Activated CD8-positive, alpha-beta memory T cell treated with anti-CD3 and anti-CD28 coated beads, Interleukin-2, amount 10 ng/mL, durations not matched to agents 7 days and 5 days (primary cell): Measurements from ENCODE around the gene FUT6. TPM values are rescaled to one million over a fixed set of nuclear protein-coding genes. Genes with fewer than 3 reads are reported as not detected.

ENCODE experiments used
- ATAC-seq: fragments of 150-1000 bp; cut with Tn5 transposase; one replicate; pipeline ENCODE4 v1.10.0; 2021; ENCODE audit warnings: moderate library complexity
- CTCF ChIA-PET: fragments of 350-600 bp; sonication (Branson Sonifier 250); formaldehyde crosslinking; loops from one replicate; lab custom pipeline; 2021; ENCODE audit warnings: antibody characterized with exemption; lab: Charles Lee
- DNase-seq: peaks from one replicate; pipeline ENCODE4 v3.0.0-alpha.2; 2020
- H3K27ac Mint-ChIP-seq: one replicate; pipeline ENCODE4 v1.8.0; 2021; ENCODE audit warnings: mild to moderate bottlenecking, mixed read lengths
- H3K27me3 Mint-ChIP-seq: one replicate; pipeline ENCODE4 v1.8.0; 2021; ENCODE audit warnings: mixed read lengths
- H3K36me3 Mint-ChIP-seq: one replicate; pipeline ENCODE4 v1.8.0; 2021; ENCODE audit warnings: mild to moderate bottlenecking, mixed read lengths
- H3K4me1 Mint-ChIP-seq: one replicate; pipeline ENCODE4 v1.8.0; 2021; ENCODE audit warnings: mixed read lengths
- H3K4me3 Mint-ChIP-seq: one replicate; pipeline ENCODE4 v1.8.0; 2021; ENCODE audit warnings: mild to moderate bottlenecking, moderate library complexity, mixed read lengths
- H3K9me3 Mint-ChIP-seq: one replicate; pipeline ENCODE4 v1.8.0; 2022; ENCODE audit warnings: low read depth, mixed read lengths
- total RNA-seq, 2 experiments: library from RNA; stranded (reverse); gene quantifications; one replicate each; pipeline ENCODE4 v1.2.3, GENCODE V29; 2021

The FUT6 gene
- total RNA-seq, 2 experiments from 2014 or later, result not detected

DNA sequence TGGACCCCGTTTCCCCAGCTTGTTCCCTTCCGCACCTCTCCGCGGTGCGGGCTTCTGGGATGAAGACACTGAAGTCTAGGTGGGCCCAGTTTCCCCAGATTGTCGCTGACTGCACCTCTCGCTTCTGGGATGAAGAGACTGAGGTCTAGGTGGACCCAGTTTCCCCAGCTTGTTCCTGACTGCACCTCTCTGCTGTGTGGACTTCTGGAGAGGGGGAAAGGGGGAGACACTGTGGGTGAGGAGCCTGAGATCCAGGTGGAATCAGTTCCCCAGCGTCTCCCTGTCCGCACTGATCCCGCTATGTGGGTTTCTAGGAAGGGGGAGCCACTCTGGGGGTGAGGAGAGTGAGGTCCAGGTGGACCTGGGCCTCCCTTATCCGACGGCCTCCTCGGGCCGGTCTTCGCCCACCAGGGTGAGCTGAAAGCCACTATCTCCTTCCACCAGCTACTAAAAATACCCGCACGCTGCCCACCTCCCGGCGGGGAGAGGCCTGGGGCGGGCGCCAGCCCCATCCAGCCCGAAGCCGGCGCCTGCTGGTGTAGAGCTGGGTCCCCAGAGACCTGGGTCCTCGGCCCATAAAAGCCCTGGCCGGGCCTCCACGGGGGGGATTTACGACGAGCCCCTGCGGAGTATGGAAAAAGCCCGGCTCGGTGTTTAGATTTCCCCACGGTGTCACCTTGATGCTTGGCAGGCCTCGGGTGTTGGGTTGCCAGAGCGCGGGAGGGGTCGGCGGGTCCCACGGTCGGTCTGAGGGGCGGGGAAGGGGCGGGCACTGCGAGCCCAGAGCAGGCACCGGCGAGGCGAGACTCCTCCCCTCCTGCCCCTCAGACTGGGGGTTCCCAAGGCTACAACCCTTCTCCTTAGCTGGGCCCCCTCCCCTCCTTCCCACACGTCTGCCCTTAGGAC, 10.6 kb downstream of the FUT6 start:
- CTCF ChIA-PET, result interaction anchor here (0.5 to 3.8 kb wide), 11 partner anchors 11 to 159 kb away, joined by 3 to 49 read pairs (median 4); partner anchors contain the start of genes CATSPERD, FUT6, LONP1 and NDUFA11
- DNase-seq (peak; percentile 53), ATAC-seq (no peak)
- H3K4me3 Mint-ChIP-seq, result peak overlapping the region; percentile 94
- H3K36me3 Mint-ChIP-seq, result peaks cover 3% of the 10 kb centered on the region
- H3K9me3 Mint-ChIP-seq, result no peaks in the 10 kb centered on the region
- no peaks in the 10 kb centered on the region for H3K27me3 Mint-ChIP-seq
- peak overlapping the region; percentile 97 for H3K27ac Mint-ChIP-seq
- H3K4me1 Mint-ChIP-seq, result peaks cover 11% of the 10 kb centered on the region

DNA sequence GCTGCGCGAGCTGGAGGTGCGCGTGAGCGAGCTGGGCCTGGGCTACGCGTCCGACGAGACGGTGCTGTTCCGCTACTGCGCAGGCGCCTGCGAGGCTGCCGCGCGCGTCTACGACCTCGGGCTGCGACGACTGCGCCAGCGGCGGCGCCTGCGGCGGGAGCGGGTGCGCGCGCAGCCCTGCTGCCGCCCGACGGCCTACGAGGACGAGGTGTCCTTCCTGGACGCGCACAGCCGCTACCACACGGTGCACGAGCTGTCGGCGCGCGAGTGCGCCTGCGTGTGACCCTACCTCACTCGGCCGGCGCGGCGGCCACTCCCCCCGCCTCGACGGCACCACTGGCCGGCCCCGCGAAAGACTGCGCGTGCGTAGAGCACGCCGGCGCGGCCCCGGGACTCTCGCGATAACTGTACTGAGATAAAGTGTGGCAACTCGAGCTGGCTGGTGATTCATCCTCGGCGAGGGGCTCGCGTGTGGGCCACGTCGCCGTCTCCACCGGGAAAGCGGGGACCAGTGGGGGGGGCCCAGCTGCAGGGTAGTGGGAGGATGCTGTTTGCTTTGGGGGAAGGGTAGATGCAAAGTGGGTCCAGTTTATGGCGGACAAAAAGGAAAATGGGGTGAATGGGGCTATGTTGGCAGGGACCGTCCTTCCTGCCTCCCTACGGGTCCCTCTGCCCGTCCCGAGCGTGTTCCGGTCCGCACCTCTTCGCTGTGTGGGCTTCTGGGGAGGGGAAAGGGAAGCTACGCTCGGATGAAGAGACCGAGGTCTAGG, 11.4 kb downstream of the FUT6 start:
- Mint-ChIP-seq H3K27me3 (no peaks in the 10 kb centered on the region), H3K27ac (peak overlapping the region; percentile 97), H3K4me1 (peaks cover 11% of the 10 kb centered on the region), H3K9me3 (no peaks in the 10 kb centered on the region), H3K36me3 (peaks cover 3% of the 10 kb centered on the region), H3K4me3 (peak overlapping the region; percentile 94)
- CTCF ChIA-PET, result interaction anchor here (0.5 to 3.8 kb wide), 12 partner anchors 11 to 159 kb away, joined by 3 to 49 read pairs (median 4); partner anchors contain the start of genes CATSPERD, FUT6, LONP1 and NDUFA11
- ATAC-seq (peak; percentile 83), DNase-seq (peak; percentile 97)

DNA sequence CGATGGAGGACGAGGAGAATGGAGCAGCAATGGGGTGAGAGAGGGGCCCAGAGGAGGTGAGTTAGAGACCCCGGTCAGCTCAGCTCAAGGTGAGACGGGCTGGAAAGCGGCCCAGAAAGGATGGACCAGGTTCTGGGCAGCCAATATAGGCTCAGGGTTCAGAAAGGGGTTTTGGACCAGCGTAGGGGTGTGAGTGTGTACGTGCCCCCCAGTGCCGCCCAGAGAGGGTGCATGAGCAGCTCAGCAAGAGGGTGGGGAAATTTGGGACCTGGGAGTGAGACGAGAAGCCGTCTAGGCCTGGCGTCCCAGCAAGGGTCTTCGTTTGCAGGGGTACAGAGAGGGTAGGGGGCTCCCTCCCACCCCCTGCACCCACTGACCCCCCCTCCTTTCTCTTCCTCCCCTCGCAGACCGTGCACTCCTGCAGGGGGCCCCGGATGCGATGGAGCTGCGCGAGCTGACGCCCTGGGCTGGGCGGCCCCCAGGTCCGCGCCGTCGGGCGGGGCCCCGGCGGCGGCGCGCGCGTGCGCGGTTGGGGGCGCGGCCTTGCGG, 12.1 kb downstream of the FUT6 start:
- CTCF ChIA-PET, result interaction anchor here (0.9 to 3.8 kb wide), 8 partner anchors 12 to 155 kb away, joined by 3 to 49 read pairs (median 6); partner anchors contain the start of genes FUT6, NDUFA11, NRTN and VMAC
- ATAC-seq (no peak), DNase-seq (no peak)
- Mint-ChIP-seq H3K4me3 (peak overlapping the region; percentile 94), H3K36me3 (peaks cover 3% of the 10 kb centered on the region), H3K27ac (peak overlapping the region; percentile 89), H3K9me3 (no peaks in the 10 kb centered on the region), H3K4me1 (peaks cover 11% of the 10 kb centered on the region), H3K27me3 (no peaks in the 10 kb centered on the region)

DNA sequence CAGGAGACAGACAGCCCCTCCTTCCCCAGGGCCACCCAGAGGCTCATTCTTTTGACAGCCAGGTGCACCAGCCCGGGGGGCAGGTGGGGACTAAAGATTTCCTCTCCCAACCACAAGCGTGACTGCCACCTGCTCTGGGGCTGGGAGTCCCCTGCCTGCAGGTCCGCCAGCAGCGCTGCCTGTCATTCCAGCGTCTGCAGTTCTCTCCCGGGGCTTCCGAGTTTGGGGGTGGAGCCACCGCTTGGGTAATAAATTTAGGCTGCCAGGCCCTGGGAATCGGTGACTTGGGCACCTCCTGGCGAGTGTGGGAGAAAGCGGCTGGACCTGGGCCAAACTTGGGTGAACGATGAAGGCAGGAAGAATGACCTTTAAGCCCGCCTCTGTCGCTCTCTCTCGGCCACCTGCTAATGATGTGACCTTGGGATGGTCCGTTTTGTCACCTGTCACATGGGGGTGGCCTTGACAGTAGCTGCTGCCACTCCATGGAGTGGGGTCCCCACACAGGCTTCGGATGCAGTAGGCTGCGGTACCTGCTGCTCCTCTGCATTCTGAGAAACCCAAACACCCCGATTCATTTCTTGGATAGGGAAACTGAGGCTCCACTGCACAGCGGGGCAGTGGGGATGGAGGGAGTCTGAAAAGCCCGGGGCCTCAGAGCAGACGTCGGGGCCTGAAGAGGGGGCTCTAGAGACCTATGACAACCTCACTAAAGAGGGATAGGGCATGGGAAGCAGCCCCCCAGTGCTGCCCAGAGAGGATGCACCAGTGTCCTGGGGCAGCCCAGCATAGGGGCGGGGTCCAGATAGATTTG, 12.8 kb downstream of the FUT6 start:
- CTCF ChIA-PET, result interaction anchor here (2.7 to 3.8 kb wide), 3 partner anchors 23 to 141 kb away, joined by 11 to 49 read pairs (median 12); partner anchors contain the start of genes NDUFA11, NRTN and VMAC
- peaks cover 11% of the 10 kb centered on the region for H3K4me1 Mint-ChIP-seq
- H3K27ac Mint-ChIP-seq, result peak overlapping the region; percentile 89
- H3K9me3 Mint-ChIP-seq, result no peaks in the 10 kb centered on the region
- DNase-seq (no peak), ATAC-seq (no peak)
- H3K36me3 Mint-ChIP-seq, result peaks cover 3% of the 10 kb centered on the region
- no peaks in the 10 kb centered on the region for H3K27me3 Mint-ChIP-seq
- H3K4me3 Mint-ChIP-seq, result peak overlapping the region; percentile 94

DNA sequence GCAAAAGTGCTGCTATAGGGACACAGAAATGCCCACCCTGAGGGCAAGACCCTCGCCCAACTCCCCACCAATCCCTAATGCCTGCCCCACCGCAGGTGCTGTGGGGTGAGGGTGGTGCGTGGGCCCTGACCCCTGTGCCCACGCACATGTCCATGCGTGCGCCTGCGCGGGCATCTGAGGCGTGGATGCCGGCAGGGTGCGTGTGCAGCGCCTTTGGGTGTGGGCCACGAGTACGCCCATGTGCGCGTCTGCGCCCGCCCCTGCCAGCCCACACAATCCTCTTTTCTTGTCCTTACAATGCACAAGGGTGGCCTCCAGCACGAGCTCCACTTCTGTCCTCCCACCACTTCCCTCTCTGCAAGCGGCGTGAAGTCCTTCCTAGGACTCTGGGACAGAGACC, 14.3 kb downstream of the FUT6 start:
- CTCF ChIA-PET, result interaction anchor here (3.3 kb wide), 1 partner anchor 21 kb away, joined by 10 read pairs; no protein-coding TSS in a partner anchor
- DNase-seq (no peak), ATAC-seq (no peak)
- H3K36me3 Mint-ChIP-seq, result peaks cover 3% of the 10 kb centered on the region
- H3K4me1 Mint-ChIP-seq, result peaks cover 11% of the 10 kb centered on the region
- no peak overlapping the region for H3K4me3 Mint-ChIP-seq
- no peaks in the 10 kb centered on the region for H3K27me3 Mint-ChIP-seq
- H3K27ac Mint-ChIP-seq, result no peak overlapping the region
- H3K9me3 Mint-ChIP-seq, result no peaks in the 10 kb centered on the region

DNA sequence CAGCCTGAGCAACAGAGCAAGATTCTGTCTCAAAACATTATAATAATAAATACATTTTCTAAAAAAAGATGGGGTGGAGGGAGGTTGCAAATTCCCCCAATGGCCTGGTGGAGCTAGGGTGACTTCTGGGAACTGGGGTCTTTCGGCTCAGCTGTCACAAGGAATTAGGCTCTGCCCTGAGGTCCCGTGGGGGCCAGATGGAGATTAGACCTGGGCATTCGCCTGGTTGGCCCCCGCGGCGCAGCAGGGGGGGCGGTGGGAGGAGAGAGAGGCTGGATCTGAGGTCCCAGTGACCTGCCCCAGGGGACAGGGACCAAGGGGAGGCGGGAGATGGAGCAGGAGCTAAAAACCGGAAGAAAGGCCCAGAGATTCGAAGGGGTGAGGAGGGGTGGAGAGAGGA, 14.8 kb downstream of the FUT6 start:
- CTCF ChIA-PET, result interaction anchor here (3.3 kb wide), 1 partner anchor 21 kb away, joined by 10 read pairs; no protein-coding TSS in a partner anchor
- H3K9me3 Mint-ChIP-seq, result no peaks in the 10 kb centered on the region
- peaks cover 3% of the 10 kb centered on the region for H3K36me3 Mint-ChIP-seq

DNA sequence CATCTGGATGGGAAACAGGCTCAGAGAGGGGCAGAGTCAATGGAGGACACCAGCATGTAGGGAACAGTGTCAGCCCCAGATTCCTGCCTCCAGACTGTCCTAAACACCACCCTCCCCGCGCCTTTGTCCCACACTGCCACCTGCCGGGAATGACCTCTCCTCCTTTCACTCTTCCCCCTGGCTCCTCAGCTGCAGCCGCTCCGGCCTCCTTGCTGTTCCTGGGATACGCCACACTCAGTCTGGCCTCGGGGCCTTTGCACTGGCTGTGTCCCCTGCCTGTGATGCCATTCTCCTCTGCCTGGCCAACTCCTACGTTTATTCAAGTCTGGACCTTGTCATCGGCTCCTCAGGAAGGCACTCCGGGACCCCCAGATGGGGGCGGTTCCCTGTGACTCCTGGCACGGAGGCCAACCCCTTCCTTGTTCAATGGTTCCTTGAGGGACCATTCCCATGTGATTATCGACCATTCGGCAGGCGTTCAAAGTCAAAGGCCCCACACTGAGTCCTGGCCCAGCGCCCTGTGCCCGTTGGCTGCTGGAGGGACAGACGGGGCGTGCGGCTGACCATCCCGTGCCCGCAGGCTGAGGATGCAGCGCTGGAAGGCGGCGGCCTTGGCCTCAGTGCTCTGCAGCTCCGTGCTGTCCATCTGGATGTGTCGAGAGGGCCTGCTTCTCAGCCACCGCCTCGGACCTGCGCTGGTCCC, 15.8 kb downstream of the FUT6 start:
- H3K4me1 Mint-ChIP-seq, result peaks cover 11% of the 10 kb centered on the region
- peaks cover 3% of the 10 kb centered on the region for H3K36me3 Mint-ChIP-seq
- no peaks in the 10 kb centered on the region for H3K9me3 Mint-ChIP-seq
- CTCF ChIA-PET, result interaction anchor here (3.3 kb wide), 1 partner anchor 20 kb away, joined by 10 read pairs; no protein-coding TSS in a partner anchor
- no peak for DNase-seq
- ATAC-seq, result no peak
- H3K4me3 Mint-ChIP-seq, result no peak overlapping the region
- no peaks in the 10 kb centered on the region for H3K27me3 Mint-ChIP-seq
- no peak overlapping the region for H3K27ac Mint-ChIP-seq

More for the DNA sequence above, 14.8 kb downstream of the FUT6 start:
- Mint-ChIP-seq H3K4me1 (peaks cover 11% of the 10 kb centered on the region), H3K4me3 (no peak overlapping the region), H3K27me3 (no peaks in the 10 kb centered on the region), H3K27ac (no peak overlapping the region)
- DNase-seq, result no peak
- ATAC-seq, result no peak

DNA sequence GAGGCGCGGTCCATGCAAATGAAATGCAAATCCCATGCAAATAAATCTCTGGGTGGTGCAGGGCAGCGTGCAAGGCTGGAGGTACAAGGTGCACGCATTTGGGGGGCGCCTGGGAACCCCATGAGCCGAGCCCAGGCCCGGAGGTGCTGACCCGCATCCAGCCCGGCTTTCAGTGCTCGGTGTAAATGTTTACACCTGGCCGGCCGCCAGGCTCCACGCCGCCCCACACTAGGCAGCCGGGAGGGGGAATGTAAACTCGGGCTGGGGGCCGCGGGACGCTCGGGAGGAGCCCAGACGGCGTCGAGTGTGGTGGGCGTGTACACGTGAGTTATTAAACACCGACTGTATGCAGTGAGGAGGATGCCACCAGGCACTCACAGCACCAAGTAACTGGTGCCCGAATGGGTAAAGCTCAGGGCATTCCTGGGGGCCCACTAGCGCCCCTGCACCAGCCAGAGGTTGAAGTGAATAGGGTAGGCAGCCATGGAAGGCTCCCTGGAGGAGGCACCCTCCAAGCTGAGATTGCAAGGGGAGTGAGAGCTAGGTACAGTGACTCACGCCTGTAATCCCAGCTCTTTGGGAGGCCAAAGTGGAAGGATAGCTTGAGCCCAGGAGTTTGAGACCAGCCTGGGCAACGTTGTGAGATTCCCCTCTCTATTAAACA, 17.2 kb downstream of the FUT6 start:
- no peaks in the 10 kb centered on the region for H3K36me3 Mint-ChIP-seq
- no peak for ATAC-seq
- H3K27me3 Mint-ChIP-seq, result no peaks in the 10 kb centered on the region
- H3K4me1 Mint-ChIP-seq, result peaks cover 8% of the 10 kb centered on the region
- H3K27ac Mint-ChIP-seq, result no peak overlapping the region
- H3K9me3 Mint-ChIP-seq, result no peaks in the 10 kb centered on the region
- DNase-seq, result no peak
- CTCF ChIA-PET, result interaction anchor here (3.3 kb wide), 1 partner anchor 19 kb away, joined by 10 read pairs; no protein-coding TSS in a partner anchor
- no peak overlapping the region for H3K4me3 Mint-ChIP-seq

DNA sequence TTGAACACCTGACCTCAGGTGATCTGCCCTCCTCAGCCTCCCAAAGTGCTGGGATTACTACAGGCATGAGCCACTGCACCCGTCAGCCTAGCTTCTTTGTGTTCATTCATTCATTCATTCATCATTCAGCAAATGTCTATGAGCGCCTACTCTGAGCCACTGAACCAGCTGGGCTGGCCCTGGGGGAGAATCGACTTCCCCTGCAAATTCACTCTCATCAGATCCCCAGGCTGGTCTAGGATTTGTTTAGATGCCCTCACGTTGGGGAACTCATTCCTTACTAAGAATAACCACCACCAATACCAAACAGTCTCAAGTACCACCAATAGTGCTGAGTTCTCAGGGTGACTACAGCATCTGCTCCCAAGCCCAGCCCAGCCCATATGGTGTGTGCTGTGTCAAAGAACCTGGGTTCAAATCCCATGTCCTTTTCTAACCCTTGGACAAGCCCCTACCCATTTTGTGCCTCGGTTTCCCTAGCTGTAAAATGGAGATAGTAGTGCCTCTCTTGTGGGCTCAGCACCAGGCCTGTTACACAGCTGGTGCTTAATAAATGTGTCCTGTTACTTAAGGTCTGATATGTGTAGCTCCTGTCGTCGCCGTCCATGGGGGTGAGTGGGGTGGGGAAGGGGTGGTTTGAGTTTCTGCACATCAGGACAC, 17.9 kb downstream of the FUT6 start:
- no peaks in the 10 kb centered on the region for H3K9me3 Mint-ChIP-seq
- DNase-seq (no peak), ATAC-seq (no peak)
- H3K4me1 Mint-ChIP-seq, result peaks cover 1% of the 10 kb centered on the region
- H3K27me3 Mint-ChIP-seq, result peaks cover 3% of the 10 kb centered on the region
- CTCF ChIA-PET, result interaction anchor here (3.3 kb wide), 1 partner anchor 18 kb away, joined by 10 read pairs; no protein-coding TSS in a partner anchor
- H3K36me3 Mint-ChIP-seq, result no peaks in the 10 kb centered on the region
- H3K27ac Mint-ChIP-seq, result no peak overlapping the region
- no peak overlapping the region for H3K4me3 Mint-ChIP-seq

DNA sequence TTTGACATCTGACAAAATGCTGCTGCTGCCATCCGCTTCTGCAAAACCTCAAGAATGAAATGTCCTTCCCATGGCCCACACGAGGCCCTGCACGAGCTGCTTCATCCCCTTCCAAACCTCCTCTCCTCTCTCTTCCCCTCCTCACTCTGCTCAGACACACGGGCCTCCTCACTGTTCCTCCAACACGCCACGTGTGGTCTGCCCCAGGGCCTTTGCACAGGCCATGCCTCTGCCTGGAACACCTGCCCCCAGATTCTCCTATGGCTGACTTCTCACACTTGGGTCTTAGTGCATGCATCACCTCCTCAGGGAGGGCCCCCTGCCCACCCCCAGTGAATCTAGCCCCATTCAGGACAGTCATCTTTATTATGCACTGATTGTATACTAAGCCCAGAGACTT, 18.7 kb downstream of the FUT6 start:
- DNase-seq (no peak), ATAC-seq (no peak)
- no peaks in the 10 kb centered on the region for H3K36me3 Mint-ChIP-seq
- H3K27me3 Mint-ChIP-seq, result peaks cover 3% of the 10 kb centered on the region
- no peak overlapping the region for H3K4me3 Mint-ChIP-seq
- H3K27ac Mint-ChIP-seq, result no peak overlapping the region
- no peaks in the 10 kb centered on the region for H3K4me1 Mint-ChIP-seq
- CTCF ChIA-PET, result interaction anchor here (0.6 kb wide), 1 partner anchor 15 kb away, joined by 3 read pairs; no protein-coding TSS in a partner anchor
- no peaks in the 10 kb centered on the region for H3K9me3 Mint-ChIP-seq

DNA sequence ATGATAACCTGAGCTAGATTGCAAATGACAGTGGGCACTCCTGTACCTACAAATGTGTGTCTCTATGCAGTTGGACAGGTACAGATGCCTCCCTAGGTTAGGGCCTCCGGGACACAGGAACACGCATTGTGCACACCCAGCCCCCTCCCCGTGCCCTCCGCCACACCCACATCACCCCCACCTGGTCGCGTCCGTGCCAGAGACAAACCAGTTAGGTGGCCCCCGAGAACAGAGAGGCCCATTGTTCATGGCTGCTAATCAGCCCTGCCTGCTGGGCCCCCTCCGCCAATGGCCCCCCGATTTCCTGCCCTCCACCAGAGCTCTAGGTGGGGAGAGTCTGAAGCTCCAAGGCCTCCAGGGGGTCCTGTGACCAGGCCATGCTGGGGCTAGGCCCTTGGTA, 20.9 kb downstream of the FUT6 start:
- Mint-ChIP-seq H3K4me3 (no peak overlapping the region), H3K4me1 (no peaks in the 10 kb centered on the region), H3K27ac (no peak overlapping the region), H3K36me3 (no peaks in the 10 kb centered on the region), H3K9me3 (no peaks in the 10 kb centered on the region), H3K27me3 (peaks cover 3% of the 10 kb centered on the region)
- DNase-seq, result no peak
- ATAC-seq, result no peak
- CTCF ChIA-PET, result interaction anchor here (0.7 kb wide), 1 partner anchor 11 kb away, joined by 3 read pairs; no protein-coding TSS in a partner anchor
